Right atrium auricular region (tissue), 2 donors: ENCODE results near the gene CDKN2A. TPM values are rescaled to one million over a fixed set of nuclear protein-coding genes. Genes with fewer than 3 reads are reported as not detected.

Experiments
- DNase-seq: peaks from one replicate; pipeline ENCODE4 v3.0.0-alpha.2; 2019; ENCODE audit warnings: low spot score
- H3K27ac ChIP-seq, 2 donors: fragments of 200-600 bp; sonication (generic); 1 replicate in 1 of 2; 2 replicates in 1 of 2; pipeline ENCODE4 v1.5.1; 2016 to 2019
- H3K27me3 ChIP-seq, 2 donors: fragments of 200-600 bp; sonication (generic); one replicate each; pipeline versions ENCODE4 v1.5.1 to v1.6.0; 2017 to 2019
- H3K36me3 ChIP-seq: fragments of 200-600 bp; sonication (generic); one replicate; pipeline ENCODE4 v1.5.1; 2016
- H3K4me1 ChIP-seq, 2 donors: fragments of 200-600 bp; sonication (generic); one replicate each; pipeline versions ENCODE4 v1.5.1 to v1.6.0; 2017 to 2019
- H3K4me3 ChIP-seq, 2 donors: fragments of 200-600 bp; sonication (generic); 1 replicate in 1 of 2; 2 replicates in 1 of 2; pipeline ENCODE4 v1.5.1; 2017 to 2019; ENCODE audit warnings: mild to moderate bottlenecking in 1 of 2, moderate library complexity in 1 of 2
- H3K9me3 ChIP-seq, 2 donors: fragments of 200-600 bp; sonication (generic); one replicate each; pipeline ENCODE4 v1.5.1; 2019
- CTCF ChIP-seq, 2 donors: fragments of 200-600 bp; sonication (generic); IDR thresholded peaks; one replicate each; pipeline ENCODE4 v1.5.1; 2019; ENCODE audit warnings: antibody characterized with exemption in 2 of 2
- total RNA-seq, 2 donors: library from RNA; depleted of rRNA; stranded (reverse); fragments of >200 nt; gene quantifications; one replicate each; pipeline ENCODE4 v1.1.0, GENCODE V29; 2016

The CDKN2A gene
- total RNA-seq, 2 donors from 2014 or later = 1.3 TPM; not detected in 1

DNA sequence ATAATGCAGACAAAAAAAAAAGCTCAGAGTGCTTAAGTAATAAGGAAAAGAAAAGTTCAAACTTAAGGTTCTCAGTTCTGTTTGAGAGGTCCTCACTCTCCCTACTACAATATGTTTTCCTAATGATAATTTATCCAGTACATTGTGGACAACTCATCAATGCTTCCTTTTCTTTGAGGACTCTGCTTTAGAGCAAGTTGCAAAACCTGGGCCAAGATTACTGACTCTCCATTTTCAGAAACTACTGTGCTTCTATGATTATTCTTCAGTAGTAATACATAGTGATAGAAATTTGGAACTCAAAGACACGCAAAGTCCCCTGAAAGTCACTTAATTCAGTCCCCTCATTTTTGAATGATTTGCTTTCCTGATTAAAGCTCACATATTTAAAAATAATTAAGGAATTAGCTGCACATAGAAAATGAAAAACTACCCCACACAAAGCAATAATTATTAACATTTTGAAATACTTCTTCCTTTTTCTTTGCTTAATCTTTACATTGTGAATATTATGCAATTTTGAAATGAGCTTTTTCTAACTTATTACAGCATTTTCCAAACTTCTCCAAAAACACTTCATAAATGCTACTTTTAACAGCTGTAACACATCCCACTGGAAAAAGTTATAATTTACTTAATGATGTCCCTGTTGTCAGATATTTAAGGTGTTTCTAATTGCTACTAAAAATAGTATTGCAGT, 11.2 kb downstream of the CDKN2A start:
- H3K4me3 ChIP-seq = no peak overlapping the region
- H3K36me3 ChIP-seq = no peaks in the 10 kb centered on the region
- DNase-seq = no peak
- H3K27ac ChIP-seq = no peak overlapping the region
- H3K4me1 ChIP-seq = no peaks in the 10 kb centered on the region
- no peaks in the 10 kb centered on the region for H3K9me3 ChIP-seq
- no peak for TF ChIP-seq CTCF (IDR thresholded peaks at IDR 0.05)
- H3K27me3 ChIP-seq = peaks cover 3 to 11% of the 10 kb centered on the region in 2 donors

- no peaks in the 10 kb centered on the region for H3K36me3 ChIP-seq
- no peaks in the 10 kb centered on the region for H3K4me1 ChIP-seq
- peaks cover 3 to 15% of the 10 kb centered on the region in 2 donors for H3K27me3 ChIP-seq
- TF ChIP-seq CTCF (IDR thresholded peaks at IDR 0.05) = no peak
- no peak overlapping the region for H3K27ac ChIP-seq
- no peak for DNase-seq
- no peaks in the 10 kb centered on the region for H3K9me3 ChIP-seq
- no peak overlapping the region for H3K4me3 ChIP-seq
Measured at GRCh38 chr9:21982391-21982790, 11.8 kb downstream of the CDKN2A start.

DNA sequence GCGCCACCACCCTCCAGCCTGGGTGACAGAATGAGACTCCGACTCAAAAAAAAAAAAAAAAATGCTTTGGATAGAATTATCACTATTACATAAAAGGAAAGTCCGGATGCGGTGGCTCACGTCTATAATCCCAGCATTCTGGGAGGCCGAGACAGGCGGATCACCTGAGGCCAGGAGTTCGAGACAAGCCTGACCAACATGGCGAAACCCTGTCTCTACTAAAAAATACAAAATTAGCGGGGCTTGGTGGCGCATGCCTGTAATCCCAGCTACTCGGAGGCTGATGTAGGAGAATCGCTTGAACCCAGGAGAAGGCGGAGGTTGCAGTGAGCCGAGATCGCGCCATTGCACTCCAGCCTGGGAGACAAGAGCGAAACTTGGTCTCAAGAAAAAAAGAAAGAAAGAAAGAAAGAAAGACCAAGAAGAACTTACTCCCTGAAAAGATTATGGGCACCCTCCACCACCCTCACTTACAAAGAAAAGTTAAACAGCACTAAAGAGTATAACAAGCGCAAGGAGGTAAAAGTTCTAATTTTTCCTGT, 17.8 kb downstream of the CDKN2A start:
- DNase-seq = no peak

GRCh38 chr9:21974722-21975409, 19.3 kb downstream of the CDKN2A start:
- no peak for DNase-seq
- H3K36me3 ChIP-seq = no peaks in the 10 kb centered on the region
- H3K27ac ChIP-seq = no peak overlapping the region
- no peak for TF ChIP-seq CTCF (IDR thresholded peaks at IDR 0.05)
- H3K4me1 ChIP-seq = peaks cover 0 to 23% of the 10 kb centered on the region in 2 donors
- H3K4me3 ChIP-seq = peak overlapping the region; percentile 27 to 49
- no peaks in the 10 kb centered on the region for H3K9me3 ChIP-seq
- H3K27me3 ChIP-seq = peaks cover 56 to 70% of the 10 kb centered on the region in 2 donors

More for the DNA sequence above, 17.8 kb downstream of the CDKN2A start:
- no peak for TF ChIP-seq CTCF (IDR thresholded peaks at IDR 0.05)
- Histone ChIP-seq H3K4me3 (no peak overlapping the region), H3K27me3 (peaks cover 42 to 56% of the 10 kb centered on the region in 2 donors), H3K36me3 (no peaks in the 10 kb centered on the region), H3K9me3 (no peaks in the 10 kb centered on the region), H3K4me1 (peaks cover 0 to 15% of the 10 kb centered on the region in 2 donors), H3K27ac (no peak overlapping the region)

DNA sequence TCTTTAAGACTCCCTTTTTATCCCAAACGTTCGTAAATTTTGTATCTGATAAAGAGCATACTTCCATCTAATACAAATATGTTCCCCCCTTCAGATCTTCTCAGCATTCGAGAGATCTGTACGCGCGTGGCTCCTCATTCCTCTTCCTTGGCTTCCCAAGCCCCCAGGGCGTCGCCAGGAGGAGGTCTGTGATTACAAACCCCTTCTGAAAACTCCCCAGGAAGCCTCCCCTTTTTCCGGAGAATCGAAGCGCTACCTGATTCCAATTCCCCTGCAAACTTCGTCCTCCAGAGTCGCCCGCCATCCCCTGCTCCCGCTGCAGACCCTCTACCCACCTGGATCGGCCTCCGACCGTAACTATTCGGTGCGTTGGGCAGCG, 19.9 kb downstream of the CDKN2A start:
- no peak for TF ChIP-seq CTCF (IDR thresholded peaks at IDR 0.05)
- Histone ChIP-seq H3K27ac (no peak overlapping the region), H3K9me3 (no peaks in the 10 kb centered on the region), H3K27me3 (peaks cover 61 to 74% of the 10 kb centered on the region in 2 donors), H3K4me1 (peaks cover 0 to 23% of the 10 kb centered on the region in 2 donors), H3K36me3 (no peaks in the 10 kb centered on the region), H3K4me3 (peak overlapping the region; percentile 27 to 49)
- no peak for DNase-seq
